Right lobe of liver (tissue), 6 donors: Measurements from ENCODE around the gene PRR19. TPM values are rescaled to one million over a fixed set of nuclear protein-coding genes. Genes with fewer than 3 reads are reported as not detected.
A peak's percentile ranks its signal among the peaks of the same experiment; 100 is the strongest.

ENCODE experiments used
- ATAC-seq, 4 donors: fragments of 200-7000 bp; cut with Tn5 transposase; one replicate each; pipeline ENCODE4 v1.9.1; 2020; ENCODE audit warnings: mild to moderate bottlenecking in 4 of 4, moderate library complexity in 4 of 4
- DNase-seq, 3 donors: peaks; one replicate each; pipeline ENCODE4 v3.0.0-alpha.2; 2020
- H3K27ac ChIP-seq, 3 donors: fragments of 200-600 bp; one replicate each; pipeline ENCODE4 v1.8.0; 2022
- H3K27me3 ChIP-seq, 2 donors: fragments of 200-600 bp; one replicate each; pipeline ENCODE4 v1.8.0; 2022
- H3K36me3 ChIP-seq, 4 donors: fragments of 200-600 bp; sonication (generic) in 1 of 4; one replicate each; pipeline versions ENCODE4 v1.5.1 to v1.8.0; 2017 to 2022; ENCODE audit warnings: control low read depth in 1 of 4
- H3K4me1 ChIP-seq, 4 donors: fragments of 200-600 bp; sonication (generic) in 1 of 4; one replicate each; pipeline versions ENCODE4 v1.5.1 to v1.8.0; 2017 to 2022; ENCODE audit warnings: control low read depth in 1 of 4
- H3K4me3 ChIP-seq, 3 donors: fragments of 200-600 bp; one replicate each; pipeline ENCODE4 v1.8.0; 2022
- H3K9me3 ChIP-seq, 4 donors: fragments of 200-600 bp; sonication (generic) in 1 of 4; one replicate each; pipeline versions ENCODE4 v1.5.1 to v1.8.0; 2017 to 2022; ENCODE audit warnings: control low read depth in 1 of 4
- POLR2A ChIP-seq: fragments of 450-650 bp; IDR thresholded peaks from one replicate; pipeline ENCODE4 v1.6.1; 2017; ENCODE audit warnings: antibody characterized with exemption, mild to moderate bottlenecking
- WGBS: methylation state at CpG from one replicate; pipeline ENCODE4 v1.1.6; 2018; ENCODE audit warnings: low coverage, low lambda C conversion rate; ENCODE audit not compliant: insufficient coverage; ENCODE audit errors: missing lambda C conversion rate; 5-methylcytosine and 5-hydroxymethylcytosine counted together
- intact Hi-C, 2 donors: fragments of 100-400 bp; cut with DNase I; formaldehyde crosslinking; loops; one replicate each; pipeline versions ENCODE4 v1.11.2 to v1.14.1; 2022
- total RNA-seq, 6 experiments: library from RNA; depleted of rRNA in 2 of 6; stranded (reverse); fragments of >200 nt in 2 of 6; fragmentation: NEBNext Ultra II Directional in 3 of 6; extraction: Animal tissue kit (Norgen Biotek cat#: 25700) in 3 of 6; gene quantifications; one replicate each; pipeline versions ENCODE4 v1.1.0 to v1.2.4, GENCODE V29; 2016 to 2023
- TF ChIP-seq, protein P1 (sequence below), 4 donors: fragments of 200-600 bp in 3 of 4; fragments of 450-650 bp in 1 of 4; IDR thresholded peaks; one replicate each; pipeline versions ENCODE4 v1.5.1 to v1.8.0; 2016 to 2022; ENCODE audit warnings: antibody characterized with exemption in 4 of 4, mild to moderate bottlenecking in 2 of 4
- donor health status: DM: no; HTN: yes; CAD: no.
- donor health status: DM: no; HTN: no; CAD: no.
- donor health status: DM: no; HTN: no; CAD: no.
- donor health status: DM: no; HTN: yes; CAD: no.
- donor health status: DM: no; HTN: yes; CAD: no.

PRR19 gene
- total RNA-seq, 6 experiments from 2014 or later, result 0.18 to 0.74 (median 0.21) TPM

DNA sequence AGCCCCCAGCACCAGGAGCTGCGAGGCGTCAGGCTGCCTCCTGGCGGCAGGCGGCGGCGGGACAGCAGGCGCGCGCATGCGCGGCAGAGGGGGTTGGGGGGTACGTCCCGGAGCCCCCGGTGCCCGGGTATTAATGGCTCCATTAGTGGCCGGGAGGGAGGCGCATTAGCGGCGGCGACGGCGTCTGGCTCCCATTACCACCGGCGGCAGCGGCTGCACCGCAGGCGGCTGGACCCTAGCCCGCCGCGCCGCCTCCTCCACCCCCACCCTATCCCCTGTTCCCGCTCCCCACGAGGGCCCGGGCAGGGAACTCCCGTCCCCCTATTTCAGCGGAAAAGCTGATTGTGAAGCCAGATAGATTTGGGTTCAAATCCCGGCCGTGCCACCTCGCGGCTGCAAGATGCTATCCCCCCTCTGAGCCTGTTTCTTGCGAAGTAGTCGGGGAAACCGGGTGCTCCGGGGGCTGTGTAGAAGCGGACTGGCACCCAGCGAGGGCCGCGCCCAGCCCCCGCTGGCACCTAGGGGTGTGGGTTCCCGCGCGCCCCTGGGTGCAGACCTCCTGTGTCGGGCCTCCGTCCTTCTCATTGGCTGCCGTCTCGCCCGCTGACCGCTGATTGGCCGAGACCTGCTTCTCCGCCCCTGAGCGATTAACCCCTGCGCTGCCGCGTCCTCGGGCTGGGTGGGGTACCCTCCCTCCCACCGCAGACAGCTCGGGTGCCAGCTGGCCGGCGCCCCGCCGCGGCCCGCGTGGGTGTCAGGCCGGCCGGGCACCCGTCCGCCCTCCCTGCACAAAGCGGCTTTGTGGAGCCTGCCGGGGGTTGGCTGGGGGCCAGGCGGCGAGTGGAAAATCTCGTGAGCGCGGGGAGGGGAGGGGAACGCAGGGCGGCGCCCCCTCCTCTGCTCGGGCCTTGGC, 21.8 kb upstream of the PRR19 start:
- TF ChIP-seq POLR2A, result peak; percentile 55
- TF ChIP-seq, protein P1, sequence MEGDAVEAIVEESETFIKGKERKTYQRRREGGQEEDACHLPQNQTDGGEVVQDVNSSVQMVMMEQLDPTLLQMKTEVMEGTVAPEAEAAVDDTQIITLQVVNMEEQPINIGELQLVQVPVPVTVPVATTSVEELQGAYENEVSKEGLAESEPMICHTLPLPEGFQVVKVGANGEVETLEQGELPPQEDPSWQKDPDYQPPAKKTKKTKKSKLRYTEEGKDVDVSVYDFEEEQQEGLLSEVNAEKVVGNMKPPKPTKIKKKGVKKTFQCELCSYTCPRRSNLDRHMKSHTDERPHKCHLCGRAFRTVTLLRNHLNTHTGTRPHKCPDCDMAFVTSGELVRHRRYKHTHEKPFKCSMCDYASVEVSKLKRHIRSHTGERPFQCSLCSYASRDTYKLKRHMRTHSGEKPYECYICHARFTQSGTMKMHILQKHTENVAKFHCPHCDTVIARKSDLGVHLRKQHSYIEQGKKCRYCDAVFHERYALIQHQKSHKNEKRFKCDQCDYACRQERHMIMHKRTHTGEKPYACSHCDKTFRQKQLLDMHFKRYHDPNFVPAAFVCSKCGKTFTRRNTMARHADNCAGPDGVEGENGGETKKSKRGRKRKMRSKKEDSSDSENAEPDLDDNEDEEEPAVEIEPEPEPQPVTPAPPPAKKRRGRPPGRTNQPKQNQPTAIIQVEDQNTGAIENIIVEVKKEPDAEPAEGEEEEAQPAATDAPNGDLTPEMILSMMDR (IDR thresholded peaks at IDR 0.05), result peak; percentile 86 to 94 (median 89)
- intact Hi-C loops, result no loop called here
- Histone ChIP-seq H3K9me3 (no peaks in the 10 kb centered on the region), H3K27ac (peak overlapping the region; percentile 66 to 87 (median 78)), H3K36me3 (no peaks in the 10 kb centered on the region), H3K4me3 (peak overlapping the region; percentile 73 to 82 (median 76)), H3K4me1 (peaks cover 0 to 50% (median 19%) of the 10 kb centered on the region in 4 donors), H3K27me3 (no peaks in the 10 kb centered on the region)
- ATAC-seq, result peak; percentile 46 to 64 (median 56)
- DNase-seq, result peak; percentile 89 to 91 (median 90)
- WGBS, result 0% methylated on average over 24 of the region's 89 CpGs

DNA sequence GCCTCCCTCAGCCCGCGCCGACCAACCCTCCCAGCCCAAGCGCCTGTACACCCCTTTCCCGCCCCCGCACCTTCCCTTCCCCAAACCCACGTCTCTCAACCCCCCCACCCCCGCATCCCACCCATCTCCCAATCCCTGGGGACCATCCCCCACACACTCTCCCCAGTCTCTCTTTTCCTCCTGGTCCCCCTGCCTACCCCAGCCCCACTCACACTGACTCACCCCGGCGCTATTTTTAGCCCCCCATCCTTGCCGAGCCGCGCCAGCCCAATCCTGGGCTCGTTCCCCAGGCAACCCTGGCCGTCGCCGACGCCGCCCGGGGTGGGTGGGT, 21.2 kb upstream of the PRR19 start:
- ATAC-seq, result no peak
- H3K27me3 ChIP-seq, result no peaks in the 10 kb centered on the region
- peak overlapping the region; percentile 73 to 82 (median 76) for H3K4me3 ChIP-seq
- intact Hi-C loops, result no loop called here
- TF ChIP-seq, protein P1 (IDR thresholded peaks at IDR 0.05), result no peak
- no peak for TF ChIP-seq POLR2A
- no peak for DNase-seq
- peak overlapping the region; percentile 66 to 87 (median 78) for H3K27ac ChIP-seq
- H3K4me1 ChIP-seq, result peaks cover 0 to 55% (median 22%) of the 10 kb centered on the region in 4 donors
- 8% methylated on average over 19 of the region's 20 CpGs for WGBS
- no peaks in the 10 kb centered on the region for H3K9me3 ChIP-seq
- no peaks in the 10 kb centered on the region for H3K36me3 ChIP-seq

- ATAC-seq, result no peak
- 39% methylated on average over 17 of the region's 25 CpGs for WGBS
- Histone ChIP-seq H3K9me3 (no peaks in the 10 kb centered on the region), H3K27ac (peak overlapping the region; percentile 66 to 78 (median 78)), H3K4me1 (peaks cover 0 to 60% (median 23%) of the 10 kb centered on the region in 4 donors), H3K27me3 (no peaks in the 10 kb centered on the region), H3K36me3 (no peaks in the 10 kb centered on the region), H3K4me3 (peak overlapping the region in 1 of 3 donors; percentile 82)
- DNase-seq, result peak; percentile 50 to 62 (median 55)
- intact Hi-C loops, result no loop called here
- no peak for TF ChIP-seq POLR2A
- TF ChIP-seq, protein P1 (IDR thresholded peaks at IDR 0.05), result no peak
Observed at GRCh38 chr19:42281146-42281826, 20.6 kb upstream of the PRR19 start.

- H3K27me3 ChIP-seq, result no peaks in the 10 kb centered on the region
- H3K9me3 ChIP-seq, result no peaks in the 10 kb centered on the region
- no peak overlapping the region for H3K4me3 ChIP-seq
- DNase-seq (peak in 2 of 3 donors; percentile 36 to 49), ATAC-seq (no peak)
- 42% methylated on average over 5 of the region's 7 CpGs for WGBS
- intact Hi-C loops, result no loop called here
- TF ChIP-seq POLR2A, result no peak
- TF ChIP-seq, protein P1 (IDR thresholded peaks at IDR 0.05), result no peak
- H3K4me1 ChIP-seq, result peaks cover 0 to 60% (median 23%) of the 10 kb centered on the region in 4 donors
- peak overlapping the region; percentile 6 to 90 (median 78) for H3K27ac ChIP-seq
- peaks cover 0 to 3% (median 0%) of the 10 kb centered on the region in 4 donors for H3K36me3 ChIP-seq
Observed at GRCh38 chr19:42281827-42282762, 19.8 kb upstream of the PRR19 start.
